Panc1 (cell line): ENCODE data around the gene DAZAP2. TPM values are rescaled to one million over a fixed set of nuclear protein-coding genes. Genes with fewer than 3 reads are reported as not detected.

Experiments used
- ATAC-seq: fragments of 200-7000 bp; cut with Tn5 transposase; 2 replicates; pipeline ENCODE4 v1.9.1; 2020; ENCODE audit warnings: mild to moderate bottlenecking, moderate library complexity
- BruUV-seq: library from RNA; stranded (reverse); fragments of 400-500 nt; replicated peaks from 2 replicates; lab custom pipeline; 2021; lab: Mats Ljungman, UMichigan
- CTCF ChIA-PET: fragments of 300-600 bp; sonication (Branson Sonifier 250); formaldehyde crosslinking; loops from one replicate; lab custom pipeline; 2022; ENCODE audit warnings: antibody characterized with exemption; lab: Charles Lee
- POLR2A ChIA-PET: fragments of 300-600 bp; sonication (Branson Sonifier 250); formaldehyde crosslinking; loops from one replicate; lab custom pipeline; 2022; ENCODE audit warnings: antibody characterized with exemption; lab: Charles Lee
- DNase-seq: peaks from one replicate; pipeline ENCODE4 v3.0.0-alpha.2; 2010; ENCODE audit warnings: low read depth, low spot score
- H3K27ac ChIP-seq: 2 replicates; pipeline ENCODE4 v1.5.1; 2011; ENCODE audit warnings: mild to moderate bottlenecking, low read length, inconsistent platforms
- H3K27me3 ChIP-seq: fragments of 200-500 bp; sonication (Bioruptor generic); 2 replicates; pipeline ENCODE4 v1.6.0; 2014; ENCODE audit warnings: low read length, inconsistent platforms; ENCODE audit not compliant: control insufficient read depth, insufficient read depth
- H3K36me3 ChIP-seq: fragments of 200-500 bp; sonication (Bioruptor generic); 2 replicates; pipeline ENCODE4 v1.5.1; 2014; ENCODE audit warnings: inconsistent platforms, mild to moderate bottlenecking, low read length, moderate library complexity; ENCODE audit not compliant: control insufficient read depth, insufficient read depth
- H3K4me1 ChIP-seq: 2 replicates; pipeline ENCODE4 v1.5.1; 2011; ENCODE audit warnings: inconsistent platforms, mild to moderate bottlenecking, low read length, moderate library complexity; ENCODE audit not compliant: control insufficient read depth, insufficient read depth
- H3K4me3 ChIP-seq, 2 experiments: 2 replicates each; pipeline ENCODE4 v1.5.1; 2011 to 2012; ENCODE audit warnings: low read depth in 2 of 2, low read length in 2 of 2, mild to moderate bottlenecking in 2 of 2, inconsistent platforms in 1 of 2, moderate library complexity in 1 of 2
- H3K9me3 ChIP-seq: fragments of 200-500 bp; sonication (Bioruptor generic); 2 replicates; pipeline ENCODE4 v1.5.1; 2014; ENCODE audit warnings: low read depth, mild to moderate bottlenecking, inconsistent platforms, low read length, moderate library complexity; ENCODE audit not compliant: control insufficient read depth, insufficient read depth
- CTCF ChIP-seq: fragments of 450-650 bp; IDR thresholded peaks from 2 replicates; pipeline ENCODE4 v1.5.1; 2017; ENCODE audit warnings: mild to moderate bottlenecking
- POLR2AphosphoS5 ChIP-seq: IDR thresholded peaks from 2 replicates; pipeline ENCODE4 v1.6.1; 2012; ENCODE audit warnings: mild to moderate bottlenecking, low read depth, low read length, moderate library complexity
- REST ChIP-seq, 2 experiments: IDR thresholded peaks; 2 replicates each; pipeline ENCODE4 v1.6.1; 2011 to 2012; ENCODE audit warnings: low read depth in 2 of 2, control low read depth in 1 of 2, low read length in 1 of 2, mild to moderate bottlenecking in 1 of 2, moderate library complexity in 1 of 2; ENCODE audit not compliant: insufficient read depth in 1 of 2
- SIN3A ChIP-seq: IDR thresholded peaks from 2 replicates; pipeline ENCODE4 v1.6.1; 2012; ENCODE audit warnings: low read depth, mild to moderate bottlenecking, low read length, moderate library complexity, borderline replicate concordance; ENCODE audit not compliant: insufficient read depth
- TCF7L2 ChIP-seq: IDR thresholded peaks from 2 replicates; pipeline ENCODE4 v1.6.1; 2011; ENCODE audit warnings: mild to moderate bottlenecking, low read depth, low read length, inconsistent platforms
- in situ Hi-C: cut with HindIII; loops from 2 replicates; pipeline ENCODE4 v1.10.0; 2016; ENCODE audit warnings: low sequenced_read_pairs, low pct_unique_long_range_greater_than_20kb
- intact Hi-C: fragments of 100-400 bp; cut with micrococcal nuclease; formaldehyde crosslinking; loops from one replicate; pipeline ENCODE4 v1.10.0; 2022; ENCODE audit not compliant: unreplicated experiment
- total RNA-seq: library from RNA; stranded (reverse); gene quantifications from one replicate; pipeline ENCODE4 v1.2.1, GENCODE V29; 2021; ENCODE audit not compliant: unreplicated experiment

Gene DAZAP2
- total RNA-seq, 1 experiment from 2014 or later = 197 TPM

- POLR2A ChIA-PET = interaction anchor here (0.7 kb wide), 1 partner anchor 18 kb away, joined by 3 read pairs; no protein-coding TSS in a partner anchor
- Histone ChIP-seq H3K27ac (no peak overlapping the region), H3K9me3 (no peaks in the 10 kb centered on the region), H3K36me3 (no peaks in the 10 kb centered on the region), H3K27me3 (no peaks in the 10 kb centered on the region), H3K4me1 (no peaks in the 10 kb centered on the region), H3K4me3 (no peak overlapping the region)
- CTCF ChIA-PET = interaction anchor here (0.6 to 3.0 kb wide), 2 partner anchors 9 to 78 kb away, joined by 3 to 11 read pairs; no protein-coding TSS in a partner anchor
- no TSS peak for BruUV-seq
- intact Hi-C loops = no loop called here
- in situ Hi-C loops = no loop called here
- ATAC-seq (no peak), DNase-seq (no peak)
- TF ChIP-seq REST (IDR thresholded peaks at IDR 0.05; ENCODE audit: insufficient read depth in 1 of 2, low read depth in 2 of 2, low read length in 1 of 2) (no peak), CTCF (no peak), POLR2AphosphoS5 (no peak), SIN3A (no peak), TCF7L2 (no peak)
Measured at GRCh38 chr12:51263341-51263740, 24.7 kb downstream of the DAZAP2 start.

- ChIA-PET POLR2A (no interaction called here), CTCF (interaction anchor here (0.6 to 3.0 kb wide), 3 partner anchors 77 to 273 kb away, joined by 9 to 11 read pairs (median 10); no protein-coding TSS in a partner anchor)
- BruUV-seq = no TSS peak
- Histone ChIP-seq H3K4me1 (no peaks in the 10 kb centered on the region), H3K36me3 (no peaks in the 10 kb centered on the region), H3K4me3 (no peak overlapping the region), H3K27me3 (no peaks in the 10 kb centered on the region), H3K27ac (no peak overlapping the region), H3K9me3 (no peaks in the 10 kb centered on the region)
- DNase-seq = no peak
- intact Hi-C loops = no loop called here
- ATAC-seq = no peak
- TF ChIP-seq REST (IDR thresholded peaks at IDR 0.05; ENCODE audit: insufficient read depth in 1 of 2, low read depth in 2 of 2, low read length in 1 of 2) (no peak), SIN3A (no peak), POLR2AphosphoS5 (no peak), TCF7L2 (no peak), CTCF (no peak)
- in situ Hi-C loops = no loop called here
Measured at GRCh38 chr12:51264297-51264696, 25.7 kb downstream of the DAZAP2 start.
